Omental fat pad (tissue), 4 donors: ENCODE measurements around the gene UGT1A7. TPM values are rescaled to one million over a fixed set of nuclear protein-coding genes. Genes with fewer than 3 reads are reported as not detected.
A peak's percentile ranks its signal among the peaks of the same experiment; 100 is the strongest.
"Not testable (repeated sequence)": the region's sequence is repeated elsewhere in the genome, so short reads cannot be mapped to it uniquely, and the experiment has no call there.

Source experiments
- ATAC-seq: fragments of 150-250 bp; one replicate; pipeline ENCODE4 v1.9.1; 2016; ENCODE audit warnings: mild to moderate bottlenecking, moderate library complexity; ENCODE audit not compliant: low FRiP score
- DNase-seq: peaks from one replicate; pipeline ENCODE4 v3.0.0-alpha.2; 2019; ENCODE audit warnings: low spot score
- CTCF ChIP-seq, 3 donors: fragments of 450-650 bp; IDR thresholded peaks; one replicate each; pipeline ENCODE4 v1.5.1; 2016 to 2017; ENCODE audit warnings: antibody characterized with exemption in 3 of 3, mild to moderate bottlenecking in 3 of 3, moderate library complexity in 2 of 3
- total RNA-seq, 4 donors: library from RNA; depleted of rRNA; stranded (reverse); fragments of >200 nt; gene quantifications; one replicate each; pipeline ENCODE4 v1.1.0, GENCODE V29; 2016

Gene UGT1A7
- total RNA-seq, 4 donors from 2014 or later: not detected

- ATAC-seq (no peak), DNase-seq (no peak)
- TF ChIP-seq CTCF (IDR thresholded peaks at IDR 0.05): no peak
Measured at GRCh38 chr2:233743464-233744259, 62.0 kb downstream of the UGT1A7 start.

- ATAC-seq (no peak), DNase-seq (no peak)
- no peak for TF ChIP-seq CTCF (IDR thresholded peaks at IDR 0.05)
Measured at GRCh38 chr2:233745073-233745755, 63.5 kb downstream of the UGT1A7 start.

GRCh38 chr2:233745838-233746237 lies 64.1 kb downstream of the UGT1A7 start:
- not testable (repeated sequence) for ATAC-seq, DNase-seq

GRCh38 chr2:233746475-233747282 lies 65.0 kb downstream of the UGT1A7 start:
- ATAC-seq: peak; percentile 60
- TF ChIP-seq CTCF (IDR thresholded peaks at IDR 0.05): no peak
- DNase-seq: no peak

- ATAC-seq (no peak), DNase-seq (no peak)
- no peak for TF ChIP-seq CTCF (IDR thresholded peaks at IDR 0.05)
Measured at GRCh38 chr2:233747283-233747544, 65.5 kb downstream of the UGT1A7 start.

- not testable (repeated sequence) for DNase-seq, ATAC-seq
Measured at GRCh38 chr2:233750689-233751088, 69.0 kb downstream of the UGT1A7 start.

GRCh38 chr2:233751212-233752009 lies 69.7 kb downstream of the UGT1A7 start:
- ATAC-seq, DNase-seq: not testable (repeated sequence)
